SK-N-SH (cell line): ENCODE measurements around the gene RNU5D-1. TPM values are rescaled to one million over a fixed set of nuclear protein-coding genes. Genes with fewer than 3 reads are reported as not detected.

ENCODE experiments used
- CHD2 ChIP-seq: fragments of 150-350 bp; IDR thresholded peaks from 2 replicates; pipeline ENCODE4 v1.6.1; 2018; ENCODE audit warnings: low read length; ENCODE audit not compliant: partially characterized antibody
- ELF1 ChIP-seq: IDR thresholded peaks from 2 replicates; pipeline ENCODE4 v1.4.0; 2012
- EP300 ChIP-seq, 2 experiments: IDR thresholded peaks; 2 replicates each; pipeline versions ENCODE4 v1.4.0 to v1.6.1; 2012; ENCODE audit warnings: borderline replicate concordance in 1 of 2, low read depth in 1 of 2, low read length in 1 of 2
- EZH2phosphoT487 ChIP-seq: fragments of 200-600 bp; sonication (generic); IDR thresholded peaks from 2 replicates; pipeline ENCODE4 v1.6.1; 2017; ENCODE audit warnings: low read depth, mixed run types, mild to moderate bottlenecking, antibody characterized with exemption, moderate library complexity, borderline replicate concordance
- FOXM1 ChIP-seq: IDR thresholded peaks from 2 replicates; pipeline ENCODE4 v1.4.0; 2012; ENCODE audit warnings: low read depth, mild to moderate bottlenecking
- GABPA ChIP-seq: IDR thresholded peaks from 2 replicates; pipeline ENCODE4 v1.4.0; 2012; ENCODE audit warnings: low read depth, mild to moderate bottlenecking
- IRF3 ChIP-seq: fragments of 150-350 bp; IDR thresholded peaks from 2 replicates; pipeline ENCODE4 v1.6.1; 2016; ENCODE audit warnings: mild to moderate bottlenecking, low read depth, low read length
- MAX ChIP-seq: IDR thresholded peaks from 2 replicates; pipeline ENCODE4 v1.4.0; 2012; ENCODE audit warnings: low read depth
- MEF2A ChIP-seq: IDR thresholded peaks from 2 replicates; pipeline ENCODE4 v1.4.0; 2012; ENCODE audit warnings: low read depth, borderline replicate concordance
- MXI1 ChIP-seq: IDR thresholded peaks from 2 replicates; pipeline ENCODE4 v1.6.1; 2012; ENCODE audit warnings: mild to moderate bottlenecking, low read depth, low read length, improper control_type of control experiment
- NFIC ChIP-seq: IDR thresholded peaks from 2 replicates; pipeline ENCODE4 v1.4.0; 2012; ENCODE audit warnings: borderline replicate concordance
- NRF1 ChIP-seq: IDR thresholded peaks from 2 replicates; pipeline ENCODE4 v1.6.1; 2012; ENCODE audit warnings: low read depth, mild to moderate bottlenecking, low read length
- POLR2AphosphoS5 ChIP-seq: IDR thresholded peaks from 2 replicates; pipeline ENCODE4 v1.6.1; 2012; ENCODE audit warnings: low read depth, low read length
- RAD21 ChIP-seq: IDR thresholded peaks from 2 replicates; pipeline ENCODE4 v1.6.1; 2012; ENCODE audit warnings: mild to moderate bottlenecking, low read length
- RCOR1 ChIP-seq: fragments of 150-350 bp; IDR thresholded peaks from 2 replicates; pipeline ENCODE4 v1.6.1; 2017; ENCODE audit warnings: antibody characterized with exemption, low read length
- RFX5 ChIP-seq: IDR thresholded peaks from 2 replicates; pipeline ENCODE4 v1.6.1; 2012; ENCODE audit warnings: mild to moderate bottlenecking, improper control_type of control experiment, low read length
- RXRA ChIP-seq: IDR thresholded peaks from 2 replicates; pipeline ENCODE4 v1.4.0; 2012; ENCODE audit warnings: low read depth, mild to moderate bottlenecking, borderline replicate concordance
- SIN3A ChIP-seq: IDR thresholded peaks from 2 replicates; pipeline ENCODE4 v1.6.1; 2012; ENCODE audit warnings: low read depth, mild to moderate bottlenecking, low read length, moderate library complexity, borderline replicate concordance
- SMC3 ChIP-seq: IDR thresholded peaks from 2 replicates; pipeline ENCODE4 v1.6.1; 2012; ENCODE audit warnings: low read depth, low read length, improper control_type of control experiment
- USF1 ChIP-seq: IDR thresholded peaks from 2 replicates; pipeline ENCODE4 v1.4.0; 2012; ENCODE audit warnings: low read depth, borderline replicate concordance
- ZBTB33 ChIP-seq: IDR thresholded peaks from 2 replicates; pipeline ENCODE4 v1.4.0; 2012; ENCODE audit warnings: low read depth, borderline replicate concordance
- polyA plus RNA-seq, 3 experiments: library from polyadenylated mRNA; depleted of rRNA; stranded (reverse); fragments of >200 nt; gene quantifications; 2 replicates each; pipeline ENCODE4 v1.2.3, GENCODE V29; 2012
- TF ChIP-seq, protein P1 (sequence below): fragments of 150-350 bp; IDR thresholded peaks from 2 replicates; pipeline ENCODE4 v1.6.1; 2017; ENCODE audit warnings: antibody characterized with exemption, low read length, low read depth, borderline replicate concordance

The RNU5D-1 gene
- polyA plus RNA-seq, 1 of the 3 experiments (the other 2 are of a cell fraction): not detected

- TF ChIP-seq, protein P1, sequence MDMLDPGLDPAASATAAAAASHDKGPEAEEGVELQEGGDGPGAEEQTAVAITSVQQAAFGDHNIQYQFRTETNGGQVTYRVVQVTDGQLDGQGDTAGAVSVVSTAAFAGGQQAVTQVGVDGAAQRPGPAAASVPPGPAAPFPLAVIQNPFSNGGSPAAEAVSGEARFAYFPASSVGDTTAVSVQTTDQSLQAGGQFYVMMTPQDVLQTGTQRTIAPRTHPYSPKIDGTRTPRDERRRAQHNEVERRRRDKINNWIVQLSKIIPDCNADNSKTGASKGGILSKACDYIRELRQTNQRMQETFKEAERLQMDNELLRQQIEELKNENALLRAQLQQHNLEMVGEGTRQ: no peak
- TF ChIP-seq RAD21: no peak
- TF ChIP-seq SMC3: no peak
- no peak for TF ChIP-seq NRF1
- TF ChIP-seq FOXM1: no peak
- no peak for TF ChIP-seq RCOR1
- peak in 1 of 2 experiments; percentile 31; a peak in 1 of 4 replicates for TF ChIP-seq EP300 (IDR thresholded peaks at IDR 0.05; ENCODE audit: borderline replicate concordance in 1 of 2, low read depth in 1 of 2, low read length in 1 of 2)
- no peak for TF ChIP-seq EZH2phosphoT487
- no peak for TF ChIP-seq RFX5
- TF ChIP-seq ELF1: no peak
- 0 out of 2 replicates have a peak, but pooled peaks have one; percentile 30 for TF ChIP-seq MAX
- no peak for TF ChIP-seq GABPA
- no peak for TF ChIP-seq ZBTB33
- TF ChIP-seq IRF3: no peak
- 0 out of 2 replicates have a peak, but pooled peaks have one; percentile 23 for TF ChIP-seq SIN3A
- no peak; the same call in 1 of the 2 replicates for TF ChIP-seq NFIC
- TF ChIP-seq MEF2A: no peak
- no peak for TF ChIP-seq MXI1
- peak; percentile 57; the same call in 1 of the 2 replicates for TF ChIP-seq POLR2AphosphoS5
- no peak for TF ChIP-seq CHD2
- no peak for TF ChIP-seq RXRA
- TF ChIP-seq USF1: no peak
Observed at GRCh38 chr1:44707112-44707881, 23.7 kb downstream of the RNU5D-1 start (continued).
